HG03060 (cell line): Measurements from ENCODE around the gene ABCC4.

ENCODE experiments used
- ATAC-seq: cut with Tn5 transposase; IDR thresholded peaks from one replicate; pipeline ENCODE4 v1.9.1; 2021; ENCODE audit warnings: low read depth, moderate number of reproducible peaks; ENCODE audit not compliant: unreplicated experiment

ABCC4 gene

DNA sequence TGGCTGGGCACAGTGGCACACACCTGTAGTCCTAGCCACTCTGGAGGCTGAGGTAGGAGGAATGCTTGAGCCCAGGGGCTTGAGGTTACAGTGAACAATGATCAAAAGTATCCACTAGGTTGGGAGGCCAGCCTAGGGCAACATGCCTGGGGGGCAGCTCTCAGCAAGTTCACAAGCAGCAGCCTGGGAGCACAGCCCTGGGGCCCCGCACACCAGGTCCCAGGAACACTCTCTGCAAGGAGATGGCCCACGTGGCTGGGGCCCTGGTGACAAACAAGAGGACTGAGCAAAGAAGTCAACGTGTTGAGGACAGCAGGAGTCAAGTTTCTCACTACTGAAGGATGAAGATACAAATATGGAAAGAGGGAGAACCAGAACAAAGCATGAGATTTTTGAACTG, 39.3 kb downstream of the ABCC4 start:
- no peak for ATAC-seq

- no peak for ATAC-seq
Measured at GRCh38 chr13:95260031-95260525, 41.2 kb downstream of the ABCC4 start.

DNA sequence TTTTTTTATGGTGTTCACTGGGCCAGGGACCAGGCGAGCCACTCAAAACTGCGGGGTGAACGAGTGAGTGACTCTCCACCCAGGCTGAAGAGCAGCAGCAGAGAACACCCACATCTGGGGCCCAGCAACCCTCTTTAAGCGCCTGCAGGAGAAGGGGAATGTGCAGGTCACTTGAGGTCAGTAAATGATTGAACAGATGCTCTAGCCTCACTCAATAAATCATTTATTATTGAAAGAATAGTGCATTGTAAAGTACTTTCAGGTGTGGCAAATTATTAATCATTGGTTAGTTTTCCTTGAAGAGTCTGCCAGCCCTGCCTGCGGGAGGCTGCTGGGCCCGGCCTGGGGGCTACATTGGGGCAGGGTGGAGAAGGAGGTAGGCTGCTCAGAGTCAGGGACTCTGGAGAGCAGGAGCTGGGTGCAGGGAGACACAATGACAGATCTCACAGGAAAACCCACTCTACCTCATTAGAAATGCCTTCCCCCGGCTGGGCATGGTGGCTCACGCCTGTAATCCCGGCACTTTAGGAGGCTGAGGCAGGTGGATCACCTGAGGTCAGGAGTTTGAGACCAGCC, 42.5 kb downstream of the ABCC4 start:
- peak; percentile 35 for ATAC-seq

- ATAC-seq: no peak
Measured at GRCh38 chr13:95258098-95258497, 43.2 kb downstream of the ABCC4 start.

GRCh38 chr13:95256091-95256490, 45.2 kb downstream of the ABCC4 start:
- ATAC-seq: no peak

DNA sequence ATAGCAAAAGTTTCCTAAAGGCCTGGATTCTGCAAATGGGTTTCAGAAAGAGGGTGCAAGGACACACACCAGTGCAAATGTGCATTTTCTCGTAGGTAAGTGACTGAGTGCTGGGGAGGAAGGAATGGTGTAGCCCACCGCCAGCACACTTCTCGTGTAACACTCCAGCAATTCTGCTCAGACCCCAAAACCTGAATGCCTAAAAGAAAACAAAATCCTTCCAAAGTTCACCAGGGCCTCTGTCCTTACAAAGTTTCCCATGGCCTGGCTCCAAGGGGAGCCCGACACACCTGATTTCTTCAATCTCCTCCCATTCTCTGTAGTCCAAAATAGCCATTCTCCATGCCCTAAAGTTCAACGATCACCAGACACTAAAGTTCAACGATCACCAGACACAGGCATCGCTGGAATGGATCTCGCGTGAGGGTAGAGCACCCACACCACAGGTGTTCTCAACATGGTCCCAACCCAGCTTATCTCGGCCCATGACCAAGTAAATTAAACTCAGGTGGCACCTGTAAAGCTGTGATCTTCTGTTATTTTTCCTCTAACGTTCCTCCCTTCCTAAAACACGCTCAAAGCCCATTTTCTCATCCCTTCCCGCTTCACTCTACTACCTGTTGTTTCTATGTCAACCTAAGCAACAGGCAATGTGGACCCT, 46.0 kb downstream of the ABCC4 start:
- ATAC-seq: no peak

GRCh38 chr13:95254339-95254738, 46.9 kb downstream of the ABCC4 start:
- ATAC-seq: no peak

GRCh38 chr13:95253033-95253432, 48.2 kb downstream of the ABCC4 start:
- ATAC-seq: no peak

GRCh38 chr13:95251641-95252040, 49.6 kb downstream of the ABCC4 start:
- no peak for ATAC-seq

DNA sequence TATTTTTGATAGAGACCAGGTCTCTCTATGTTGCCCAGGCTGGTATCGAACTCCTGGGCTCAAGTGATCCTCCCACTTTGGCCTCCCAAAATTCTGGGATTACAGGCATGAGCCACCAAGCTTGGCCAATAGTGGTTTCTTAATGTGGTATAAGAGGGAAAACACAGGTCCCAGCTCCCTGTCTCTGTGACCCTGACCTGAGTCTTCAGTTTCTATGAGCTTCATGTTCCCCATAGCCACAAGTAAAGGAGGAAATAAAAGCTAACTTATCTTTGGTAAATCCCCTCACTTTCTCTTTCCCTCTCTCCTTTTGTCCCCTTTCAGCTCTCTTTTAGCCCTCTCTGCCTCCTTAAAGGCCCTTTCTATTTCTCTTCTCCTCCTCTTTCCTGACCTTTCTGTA, 50.3 kb downstream of the ABCC4 start:
- ATAC-seq: no peak

DNA sequence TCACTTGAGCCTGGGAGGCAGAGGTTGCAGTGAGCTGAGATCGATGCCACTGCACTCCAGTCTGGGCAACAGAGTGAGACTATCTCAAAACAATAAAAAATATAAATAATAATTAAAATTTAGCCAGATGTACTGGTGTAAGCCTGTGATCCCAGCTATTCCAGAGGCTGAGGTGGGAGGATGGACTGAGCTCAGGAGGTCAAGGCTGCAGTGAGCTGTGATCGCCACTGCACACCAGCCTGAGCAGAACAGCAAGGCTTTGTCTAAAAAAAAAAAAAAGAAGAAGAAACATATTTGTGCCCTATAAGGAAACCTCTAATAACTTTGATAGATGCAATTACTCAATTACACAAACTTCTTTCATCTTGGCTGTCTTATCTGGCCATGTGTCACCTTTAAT, 52.3 kb downstream of the ABCC4 start:
- ATAC-seq: no peak

- no peak for ATAC-seq
Measured at GRCh38 chr13:95247852-95248251, 53.4 kb downstream of the ABCC4 start.

- no peak for ATAC-seq
Measured at GRCh38 chr13:95247171-95247570, 54.1 kb downstream of the ABCC4 start.

DNA sequence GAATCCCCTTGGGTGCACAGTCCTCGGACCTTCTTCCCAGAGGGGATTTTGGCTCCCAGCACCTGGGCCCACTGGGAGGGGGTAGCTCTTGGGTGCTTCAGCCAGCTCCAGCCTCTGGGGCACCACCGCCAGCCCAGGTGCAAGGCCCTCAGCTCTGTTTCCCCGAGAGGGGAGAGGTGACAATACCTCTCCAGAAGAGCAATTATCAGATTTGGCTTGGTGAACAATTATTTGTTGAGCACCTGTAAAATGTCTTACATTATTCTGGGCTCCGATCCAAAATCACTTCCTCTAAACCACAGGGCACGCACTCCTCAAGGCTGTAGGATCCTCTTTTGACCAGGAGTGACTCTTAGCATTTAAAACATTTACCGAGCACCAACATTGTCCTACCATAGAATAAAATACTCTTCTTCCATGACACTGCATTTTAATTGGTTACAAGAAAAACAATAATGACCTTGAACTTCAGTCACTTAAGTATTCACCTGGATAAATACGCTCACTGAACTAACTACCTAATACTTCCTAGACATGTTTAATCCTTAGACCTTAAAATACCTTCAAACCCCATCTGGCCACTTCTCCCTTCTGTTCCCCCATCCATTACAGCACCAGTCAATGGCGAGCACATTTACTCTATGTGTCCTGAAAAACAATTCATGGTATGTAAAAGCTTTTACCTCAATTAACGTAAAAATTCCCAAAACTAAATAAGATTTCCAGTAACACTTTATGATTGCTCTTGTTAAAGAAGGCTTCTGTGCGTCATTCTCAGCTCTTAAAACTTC, 54.8 kb downstream of the ABCC4 start:
- ATAC-seq: no peak

GRCh38 chr13:95245071-95245470, 56.2 kb downstream of the ABCC4 start:
- ATAC-seq: no peak

GRCh38 chr13:95243207-95243606, 58.0 kb downstream of the ABCC4 start:
- no peak for ATAC-seq

DNA sequence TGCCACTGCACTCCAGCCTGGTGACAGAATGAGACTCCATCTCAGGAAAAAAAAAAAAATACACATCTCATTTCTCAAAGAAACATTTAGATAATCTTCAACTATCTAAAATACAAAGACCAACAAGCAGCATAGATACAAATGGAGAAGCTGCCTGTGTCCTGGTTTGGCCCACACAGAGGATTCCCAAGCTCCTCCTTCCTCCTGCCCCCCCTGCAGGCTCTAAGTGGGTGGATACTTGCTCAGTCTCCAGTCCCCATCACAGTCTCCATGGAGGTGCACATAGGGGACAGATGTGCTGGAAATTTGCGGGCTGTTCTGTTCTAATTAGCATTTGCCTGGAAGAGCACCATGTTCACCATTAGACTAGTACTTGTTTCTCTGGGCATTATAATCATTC, 59.9 kb downstream of the ABCC4 start:
- ATAC-seq: no peak

GRCh38 chr13:95239283-95239682, 62.0 kb downstream of the ABCC4 start:
- no peak for ATAC-seq

DNA sequence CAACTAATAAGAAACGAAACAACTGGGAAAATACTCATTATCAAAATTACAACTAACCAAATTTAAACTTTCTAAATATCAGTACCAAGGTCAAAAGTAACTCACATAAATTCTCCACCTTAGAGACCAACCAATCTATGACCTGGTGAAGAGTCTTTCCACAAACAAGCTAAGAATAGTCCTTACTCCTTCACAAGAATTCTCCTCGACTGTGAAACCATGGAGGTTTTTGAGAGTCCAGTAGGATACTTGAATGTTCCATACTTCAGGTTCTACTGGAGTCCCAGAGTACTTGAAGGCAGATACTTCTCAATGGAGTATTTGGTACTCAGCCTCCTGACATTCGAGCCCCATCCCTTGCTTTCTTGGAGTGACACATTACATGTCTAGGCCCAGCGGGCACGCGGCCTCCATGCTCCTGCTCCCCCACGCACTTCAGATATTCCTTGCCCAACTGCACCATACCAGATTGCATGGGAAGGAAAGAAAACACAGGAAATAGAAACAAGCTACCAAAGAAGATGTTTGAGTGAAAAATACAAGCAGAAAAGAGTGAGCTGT, 63.9 kb downstream of the ABCC4 start:
- no peak for ATAC-seq

DNA sequence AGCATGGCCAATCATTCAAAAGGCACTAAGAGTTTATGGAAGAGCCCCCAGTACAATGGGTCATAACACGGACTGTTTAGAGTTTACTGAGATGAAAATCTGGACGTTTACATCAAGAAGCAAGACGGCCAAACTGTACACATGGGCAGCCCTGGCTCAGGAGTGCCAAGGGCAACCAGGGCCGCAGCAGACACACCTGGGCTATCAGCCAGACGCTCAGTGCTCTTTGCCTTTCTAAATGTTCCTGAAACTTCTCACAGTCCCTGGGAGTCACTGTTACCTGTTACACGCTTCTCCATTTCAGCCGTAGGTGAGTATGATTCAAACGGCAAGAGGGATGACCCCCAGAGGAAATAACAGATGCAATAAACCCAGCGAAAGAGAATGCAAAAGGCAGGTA, 64.5 kb downstream of the ABCC4 start:
- ATAC-seq: no peak

DNA sequence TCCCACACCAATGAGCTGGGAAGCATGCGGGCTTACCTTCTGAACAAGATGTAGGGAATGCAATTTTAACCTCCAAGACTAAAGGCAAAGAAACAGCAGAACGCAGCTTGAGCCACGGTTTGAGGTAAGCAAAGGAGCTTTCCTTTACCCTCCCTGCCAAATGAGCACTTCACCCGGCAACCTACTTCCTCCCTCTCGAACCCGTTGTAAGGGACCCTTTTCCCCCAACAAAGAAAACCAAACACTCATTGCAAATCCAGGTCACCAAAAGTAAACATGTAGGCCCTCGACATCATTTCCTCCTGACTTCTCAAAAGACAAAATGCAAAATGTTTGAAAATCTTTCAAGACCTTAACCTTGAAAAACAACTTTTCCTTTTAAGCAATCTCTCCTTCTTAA, 65.3 kb downstream of the ABCC4 start:
- no peak for ATAC-seq
